NB4 (cell line): ENCODE measurements around the gene ELOA.

Experiments used
- POLR2A ChIP-seq: IDR thresholded peaks from 2 replicates; pipeline ENCODE4 v1.6.1; 2011; ENCODE audit warnings: mild to moderate bottlenecking; ENCODE audit not compliant: insufficient read length; ENCODE audit errors: extremely low read depth
- TF ChIP-seq, protein P1 (sequence below): IDR thresholded peaks from one replicate; pipeline ENCODE4 v1.5.1; 2012; ENCODE audit warnings: low read depth, low read length
- TF ChIP-seq, protein P2 (sequence below): IDR thresholded peaks from 2 replicates; pipeline ENCODE4 v1.6.1; 2011; ENCODE audit warnings: low read depth, low read length

DNA sequence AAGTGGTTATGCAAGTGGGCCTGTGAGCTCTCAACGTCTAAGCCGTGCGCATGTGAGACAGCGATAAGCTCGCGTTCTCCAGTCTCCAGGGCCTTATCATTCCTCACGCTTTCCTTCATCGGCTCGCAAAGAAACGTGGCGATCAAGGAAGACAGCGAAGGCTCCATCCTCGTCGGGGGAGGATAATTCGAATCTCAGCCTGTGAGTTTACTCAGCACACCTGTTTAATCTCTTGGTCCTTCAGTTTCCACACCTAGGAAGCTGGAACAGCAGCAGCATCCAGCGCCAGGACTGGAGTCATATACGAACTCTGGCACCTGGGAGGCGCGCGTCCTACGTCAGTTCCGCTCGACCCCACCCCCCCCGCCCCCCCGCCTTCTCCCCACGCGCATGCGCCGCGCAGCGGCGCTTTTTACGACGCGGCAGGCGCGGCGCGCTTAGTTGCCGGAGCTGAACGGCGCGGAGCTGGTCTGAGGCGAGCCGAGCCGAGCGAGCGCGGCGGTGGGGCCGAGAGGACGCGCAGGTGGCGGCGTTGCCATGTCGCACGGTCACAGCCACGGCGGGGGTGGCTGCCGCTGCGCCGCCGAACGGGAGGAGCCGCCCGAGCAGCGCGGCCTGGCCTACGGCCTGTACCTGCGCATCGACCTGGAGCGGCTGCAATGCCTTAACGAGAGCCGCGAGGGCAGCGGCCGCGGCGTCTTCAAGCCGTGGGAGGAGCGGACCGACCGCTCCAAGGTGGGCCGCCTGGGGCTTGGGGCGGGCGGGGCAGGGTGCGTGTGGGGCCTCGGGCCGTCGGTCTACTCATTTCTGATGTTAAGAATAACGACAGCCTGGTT is 34.9 kb downstream of the ELOA start, which contains the start of gene PITHD1:
- TF ChIP-seq, protein P1, sequence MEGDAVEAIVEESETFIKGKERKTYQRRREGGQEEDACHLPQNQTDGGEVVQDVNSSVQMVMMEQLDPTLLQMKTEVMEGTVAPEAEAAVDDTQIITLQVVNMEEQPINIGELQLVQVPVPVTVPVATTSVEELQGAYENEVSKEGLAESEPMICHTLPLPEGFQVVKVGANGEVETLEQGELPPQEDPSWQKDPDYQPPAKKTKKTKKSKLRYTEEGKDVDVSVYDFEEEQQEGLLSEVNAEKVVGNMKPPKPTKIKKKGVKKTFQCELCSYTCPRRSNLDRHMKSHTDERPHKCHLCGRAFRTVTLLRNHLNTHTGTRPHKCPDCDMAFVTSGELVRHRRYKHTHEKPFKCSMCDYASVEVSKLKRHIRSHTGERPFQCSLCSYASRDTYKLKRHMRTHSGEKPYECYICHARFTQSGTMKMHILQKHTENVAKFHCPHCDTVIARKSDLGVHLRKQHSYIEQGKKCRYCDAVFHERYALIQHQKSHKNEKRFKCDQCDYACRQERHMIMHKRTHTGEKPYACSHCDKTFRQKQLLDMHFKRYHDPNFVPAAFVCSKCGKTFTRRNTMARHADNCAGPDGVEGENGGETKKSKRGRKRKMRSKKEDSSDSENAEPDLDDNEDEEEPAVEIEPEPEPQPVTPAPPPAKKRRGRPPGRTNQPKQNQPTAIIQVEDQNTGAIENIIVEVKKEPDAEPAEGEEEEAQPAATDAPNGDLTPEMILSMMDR, result no peak
- TF ChIP-seq POLR2A, result peak; percentile 81
- TF ChIP-seq, protein P2, sequence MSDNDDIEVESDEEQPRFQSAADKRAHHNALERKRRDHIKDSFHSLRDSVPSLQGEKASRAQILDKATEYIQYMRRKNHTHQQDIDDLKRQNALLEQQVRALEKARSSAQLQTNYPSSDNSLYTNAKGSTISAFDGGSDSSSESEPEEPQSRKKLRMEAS, result peak; percentile 73
